ENCODE measurements around the gene PTX3.

Gene PTX3

DNA sequence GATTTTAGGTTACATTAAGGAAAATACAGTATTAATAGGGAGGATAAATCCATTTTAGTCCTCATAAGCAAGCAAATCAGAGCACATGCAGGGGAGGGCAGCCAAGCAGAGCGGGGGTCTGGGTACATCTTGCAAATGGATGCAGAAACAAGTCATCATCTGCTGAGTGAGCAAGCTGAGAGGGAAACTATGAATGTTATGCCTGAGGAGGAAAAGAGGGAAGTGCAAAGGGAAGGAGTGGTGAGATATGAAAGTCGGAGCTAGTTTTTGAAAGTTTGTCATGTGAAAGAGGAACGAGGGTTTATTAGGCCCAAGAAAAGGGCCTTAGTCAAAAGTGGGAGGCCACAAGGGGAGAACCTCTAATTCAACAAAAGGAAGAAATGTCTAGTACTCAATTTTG lies 15.4 kb downstream of the PTX3 start:
- Histone ChIP-seq H3K36me3 (no peaks in the 10 kb centered on the region), H3K4me3 (no peak overlapping the region), H3K27ac (no peak overlapping the region), H3K9me3 (no peaks in the 10 kb centered on the region), H3K4me1 (no peaks in the 10 kb centered on the region), H3K27me3 (no peaks in the 10 kb centered on the region)
- DNase-seq: no peak
- intact Hi-C loops (cut with DNase I; ENCODE audit: low total_unique reads): no loop called here
- TF ChIP-seq, protein P1, sequence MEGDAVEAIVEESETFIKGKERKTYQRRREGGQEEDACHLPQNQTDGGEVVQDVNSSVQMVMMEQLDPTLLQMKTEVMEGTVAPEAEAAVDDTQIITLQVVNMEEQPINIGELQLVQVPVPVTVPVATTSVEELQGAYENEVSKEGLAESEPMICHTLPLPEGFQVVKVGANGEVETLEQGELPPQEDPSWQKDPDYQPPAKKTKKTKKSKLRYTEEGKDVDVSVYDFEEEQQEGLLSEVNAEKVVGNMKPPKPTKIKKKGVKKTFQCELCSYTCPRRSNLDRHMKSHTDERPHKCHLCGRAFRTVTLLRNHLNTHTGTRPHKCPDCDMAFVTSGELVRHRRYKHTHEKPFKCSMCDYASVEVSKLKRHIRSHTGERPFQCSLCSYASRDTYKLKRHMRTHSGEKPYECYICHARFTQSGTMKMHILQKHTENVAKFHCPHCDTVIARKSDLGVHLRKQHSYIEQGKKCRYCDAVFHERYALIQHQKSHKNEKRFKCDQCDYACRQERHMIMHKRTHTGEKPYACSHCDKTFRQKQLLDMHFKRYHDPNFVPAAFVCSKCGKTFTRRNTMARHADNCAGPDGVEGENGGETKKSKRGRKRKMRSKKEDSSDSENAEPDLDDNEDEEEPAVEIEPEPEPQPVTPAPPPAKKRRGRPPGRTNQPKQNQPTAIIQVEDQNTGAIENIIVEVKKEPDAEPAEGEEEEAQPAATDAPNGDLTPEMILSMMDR (IDR thresholded peaks at IDR 0.05): no peak

DNA sequence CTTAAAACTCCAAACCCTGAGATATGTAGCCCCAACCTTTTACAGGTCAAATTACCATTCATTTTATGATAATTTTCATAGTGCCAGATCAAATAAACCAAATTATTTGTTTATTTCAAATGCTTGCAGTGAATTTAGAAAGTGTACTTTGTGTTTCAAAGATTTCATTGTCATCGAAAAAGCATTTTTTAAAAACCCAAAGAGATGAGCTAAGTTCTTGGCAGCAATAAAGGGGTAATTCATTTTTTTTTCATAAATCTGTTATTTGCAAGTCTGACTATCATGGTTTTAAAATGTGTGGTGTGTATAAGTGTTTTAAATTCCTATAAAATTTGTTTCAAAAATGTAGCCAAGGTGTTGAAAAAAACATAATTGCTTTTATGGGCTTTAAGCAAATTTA lies 17.2 kb downstream of the PTX3 start:
- Histone ChIP-seq H3K36me3 (no peaks in the 10 kb centered on the region), H3K4me3 (no peak overlapping the region), H3K4me1 (no peaks in the 10 kb centered on the region), H3K27ac (no peak overlapping the region), H3K9me3 (no peaks in the 10 kb centered on the region), H3K27me3 (no peaks in the 10 kb centered on the region)
- intact Hi-C loops (cut with DNase I; ENCODE audit: low total_unique reads): no loop called here
- TF ChIP-seq, protein P1 (IDR thresholded peaks at IDR 0.05): no peak
- no peak for DNase-seq

DNA sequence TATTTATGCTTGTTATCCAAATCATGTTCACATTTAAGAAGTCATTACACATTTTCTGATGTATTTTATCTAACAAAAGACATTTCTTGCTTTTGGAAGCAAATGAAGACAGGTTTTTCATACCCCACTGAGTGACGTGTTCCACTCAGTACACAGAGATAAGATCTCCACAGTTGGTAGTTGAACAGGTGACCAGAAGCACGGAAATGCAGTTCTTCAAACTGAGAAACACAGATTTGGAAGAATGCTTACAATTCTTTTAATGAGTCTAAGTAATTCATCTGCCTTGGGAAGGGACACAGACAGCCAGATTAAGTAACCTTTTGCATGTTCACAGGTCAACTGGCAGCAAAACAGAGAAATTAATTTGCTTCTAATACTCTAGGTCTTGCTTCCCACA lies 23.1 kb downstream of the PTX3 start:
- H3K4me1 ChIP-seq: no peaks in the 10 kb centered on the region

DNA sequence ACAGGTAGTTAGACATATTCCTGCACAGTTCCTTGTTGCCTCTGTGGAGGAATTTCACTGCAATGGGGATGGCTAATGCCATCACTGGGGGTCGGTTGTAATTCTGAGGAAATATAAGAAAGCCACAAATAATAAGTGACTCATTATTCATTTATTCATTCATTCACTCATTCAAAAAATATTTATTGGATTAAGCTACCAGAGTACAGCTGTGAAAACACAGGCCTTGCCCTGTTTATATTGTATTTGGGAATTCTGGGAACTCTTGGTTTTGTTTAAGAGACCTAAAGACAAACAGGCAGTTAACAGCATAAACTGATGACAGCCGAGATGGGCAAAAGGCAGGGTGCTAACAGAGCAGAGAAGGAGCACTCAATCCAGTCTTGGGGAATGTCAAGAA lies 23.6 kb downstream of the PTX3 start:
- intact Hi-C loops (cut with DNase I; ENCODE audit: low total_unique reads): no loop called here
- no peaks in the 10 kb centered on the region for H3K9me3 ChIP-seq
- H3K27ac ChIP-seq: no peak overlapping the region
- TF ChIP-seq, protein P1 (IDR thresholded peaks at IDR 0.05): no peak
- no peaks in the 10 kb centered on the region for H3K36me3 ChIP-seq
- H3K4me3 ChIP-seq: no peak overlapping the region
- no peak for DNase-seq
- no peaks in the 10 kb centered on the region for H3K27me3 ChIP-seq
- no peaks in the 10 kb centered on the region for H3K4me1 ChIP-seq

More for the DNA sequence above, 23.1 kb downstream of the PTX3 start:
- Histone ChIP-seq H3K9me3 (no peaks in the 10 kb centered on the region), H3K36me3 (no peaks in the 10 kb centered on the region), H3K27ac (no peak overlapping the region), H3K4me3 (no peak overlapping the region), H3K27me3 (no peaks in the 10 kb centered on the region)
- intact Hi-C loops (cut with DNase I; ENCODE audit: low total_unique reads): no loop called here
- no peak for DNase-seq
- TF ChIP-seq, protein P1 (IDR thresholded peaks at IDR 0.05): no peak

DNA sequence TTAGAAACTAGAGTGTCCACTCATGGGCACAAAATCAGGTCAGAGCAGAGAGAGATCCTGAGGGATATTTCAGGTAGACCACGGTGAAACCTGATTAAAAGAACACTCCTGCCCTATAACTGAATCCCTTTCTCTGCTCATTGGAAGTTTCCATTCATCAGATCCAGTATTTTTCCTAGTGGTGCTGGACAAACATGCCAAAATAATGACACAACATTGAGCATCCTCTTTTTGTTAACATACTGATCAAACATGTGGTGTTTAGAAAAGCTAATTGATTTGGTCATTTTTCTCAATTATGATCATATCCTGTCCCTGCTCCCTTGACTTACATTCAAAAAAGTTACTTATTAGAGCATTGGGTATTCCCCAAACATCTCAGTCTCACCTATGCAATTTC lies 27.2 kb downstream of the PTX3 start:
- intact Hi-C loops (cut with DNase I; ENCODE audit: low total_unique reads): no loop called here

More for the DNA sequence above, 27.2 kb downstream of the PTX3 start:
- H3K4me1 ChIP-seq: no peaks in the 10 kb centered on the region
- no peak overlapping the region for H3K4me3 ChIP-seq
- TF ChIP-seq, protein P1 (IDR thresholded peaks at IDR 0.05): no peak
- no peaks in the 10 kb centered on the region for H3K27me3 ChIP-seq
- H3K27ac ChIP-seq: no peak overlapping the region
- no peaks in the 10 kb centered on the region for H3K9me3 ChIP-seq
- no peaks in the 10 kb centered on the region for H3K36me3 ChIP-seq
- DNase-seq: no peak

All from tibial artery (tissue), 4 donors.